Measurements from ENCODE around the gene TNIK. TPM values are rescaled to one million over a fixed set of nuclear protein-coding genes. Genes with fewer than 3 reads are reported as not detected.

TNIK gene
- total and polyA plus RNA-seq, 2 experiments from 2014 or later: 14.6 to 34.3 TPM

GRCh38 chr3:171169866-171170265 lies 290.3 kb downstream of the TNIK start:
- no peak for TF ChIP-seq CREB1 (CRISPR knock-in tag; IDR thresholded peaks at IDR 0.05; ENCODE audit: low read depth)
- no peak for TF ChIP-seq ZNF331 (CRISPR knock-in tag; IDR thresholded peaks at IDR 0.05; ENCODE audit: low read depth)
- TF ChIP-seq, protein P1, sequence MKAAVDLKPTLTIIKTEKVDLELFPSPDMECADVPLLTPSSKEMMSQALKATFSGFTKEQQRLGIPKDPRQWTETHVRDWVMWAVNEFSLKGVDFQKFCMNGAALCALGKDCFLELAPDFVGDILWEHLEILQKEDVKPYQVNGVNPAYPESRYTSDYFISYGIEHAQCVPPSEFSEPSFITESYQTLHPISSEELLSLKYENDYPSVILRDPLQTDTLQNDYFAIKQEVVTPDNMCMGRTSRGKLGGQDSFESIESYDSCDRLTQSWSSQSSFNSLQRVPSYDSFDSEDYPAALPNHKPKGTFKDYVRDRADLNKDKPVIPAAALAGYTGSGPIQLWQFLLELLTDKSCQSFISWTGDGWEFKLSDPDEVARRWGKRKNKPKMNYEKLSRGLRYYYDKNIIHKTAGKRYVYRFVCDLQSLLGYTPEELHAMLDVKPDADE (IDR thresholded peaks at IDR 0.05): no peak
- no peak for TF ChIP-seq STAT1 (IDR thresholded peaks at IDR 0.05; ENCODE audit: unreplicated experiment)
- TF ChIP-seq, protein P2, sequence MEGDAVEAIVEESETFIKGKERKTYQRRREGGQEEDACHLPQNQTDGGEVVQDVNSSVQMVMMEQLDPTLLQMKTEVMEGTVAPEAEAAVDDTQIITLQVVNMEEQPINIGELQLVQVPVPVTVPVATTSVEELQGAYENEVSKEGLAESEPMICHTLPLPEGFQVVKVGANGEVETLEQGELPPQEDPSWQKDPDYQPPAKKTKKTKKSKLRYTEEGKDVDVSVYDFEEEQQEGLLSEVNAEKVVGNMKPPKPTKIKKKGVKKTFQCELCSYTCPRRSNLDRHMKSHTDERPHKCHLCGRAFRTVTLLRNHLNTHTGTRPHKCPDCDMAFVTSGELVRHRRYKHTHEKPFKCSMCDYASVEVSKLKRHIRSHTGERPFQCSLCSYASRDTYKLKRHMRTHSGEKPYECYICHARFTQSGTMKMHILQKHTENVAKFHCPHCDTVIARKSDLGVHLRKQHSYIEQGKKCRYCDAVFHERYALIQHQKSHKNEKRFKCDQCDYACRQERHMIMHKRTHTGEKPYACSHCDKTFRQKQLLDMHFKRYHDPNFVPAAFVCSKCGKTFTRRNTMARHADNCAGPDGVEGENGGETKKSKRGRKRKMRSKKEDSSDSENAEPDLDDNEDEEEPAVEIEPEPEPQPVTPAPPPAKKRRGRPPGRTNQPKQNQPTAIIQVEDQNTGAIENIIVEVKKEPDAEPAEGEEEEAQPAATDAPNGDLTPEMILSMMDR (conservative IDR thresholded peaks at IDR 0.05; ENCODE audit: low read depth in 2 of 2): no peak
- TF ChIP-seq EZH2 (IDR thresholded peaks at IDR 0.05; ENCODE audit: low read depth, unreplicated experiment): no peak
- TF ChIP-seq NANOG (IDR thresholded peaks at IDR 0.05; ENCODE audit: borderline replicate concordance): no peak
- TF ChIP-seq POLR2AphosphoS5 (IDR thresholded peaks at IDR 0.05; ENCODE audit: low read depth): no peak
- TF ChIP-seq ZNF114 (CRISPR knock-in tag; IDR thresholded peaks at IDR 0.05): no peak
- TF ChIP-seq, protein P3, sequence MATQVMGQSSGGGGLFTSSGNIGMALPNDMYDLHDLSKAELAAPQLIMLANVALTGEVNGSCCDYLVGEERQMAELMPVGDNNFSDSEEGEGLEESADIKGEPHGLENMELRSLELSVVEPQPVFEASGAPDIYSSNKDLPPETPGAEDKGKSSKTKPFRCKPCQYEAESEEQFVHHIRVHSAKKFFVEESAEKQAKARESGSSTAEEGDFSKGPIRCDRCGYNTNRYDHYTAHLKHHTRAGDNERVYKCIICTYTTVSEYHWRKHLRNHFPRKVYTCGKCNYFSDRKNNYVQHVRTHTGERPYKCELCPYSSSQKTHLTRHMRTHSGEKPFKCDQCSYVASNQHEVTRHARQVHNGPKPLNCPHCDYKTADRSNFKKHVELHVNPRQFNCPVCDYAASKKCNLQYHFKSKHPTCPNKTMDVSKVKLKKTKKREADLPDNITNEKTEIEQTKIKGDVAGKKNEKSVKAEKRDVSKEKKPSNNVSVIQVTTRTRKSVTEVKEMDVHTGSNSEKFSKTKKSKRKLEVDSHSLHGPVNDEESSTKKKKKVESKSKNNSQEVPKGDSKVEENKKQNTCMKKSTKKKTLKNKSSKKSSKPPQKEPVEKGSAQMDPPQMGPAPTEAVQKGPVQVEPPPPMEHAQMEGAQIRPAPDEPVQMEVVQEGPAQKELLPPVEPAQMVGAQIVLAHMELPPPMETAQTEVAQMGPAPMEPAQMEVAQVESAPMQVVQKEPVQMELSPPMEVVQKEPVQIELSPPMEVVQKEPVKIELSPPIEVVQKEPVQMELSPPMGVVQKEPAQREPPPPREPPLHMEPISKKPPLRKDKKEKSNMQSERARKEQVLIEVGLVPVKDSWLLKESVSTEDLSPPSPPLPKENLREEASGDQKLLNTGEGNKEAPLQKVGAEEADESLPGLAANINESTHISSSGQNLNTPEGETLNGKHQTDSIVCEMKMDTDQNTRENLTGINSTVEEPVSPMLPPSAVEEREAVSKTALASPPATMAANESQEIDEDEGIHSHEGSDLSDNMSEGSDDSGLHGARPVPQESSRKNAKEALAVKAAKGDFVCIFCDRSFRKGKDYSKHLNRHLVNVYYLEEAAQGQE (IDR thresholded peaks at IDR 0.05; ENCODE audit: unreplicated experiment): no peak
- TF ChIP-seq, protein P4, sequence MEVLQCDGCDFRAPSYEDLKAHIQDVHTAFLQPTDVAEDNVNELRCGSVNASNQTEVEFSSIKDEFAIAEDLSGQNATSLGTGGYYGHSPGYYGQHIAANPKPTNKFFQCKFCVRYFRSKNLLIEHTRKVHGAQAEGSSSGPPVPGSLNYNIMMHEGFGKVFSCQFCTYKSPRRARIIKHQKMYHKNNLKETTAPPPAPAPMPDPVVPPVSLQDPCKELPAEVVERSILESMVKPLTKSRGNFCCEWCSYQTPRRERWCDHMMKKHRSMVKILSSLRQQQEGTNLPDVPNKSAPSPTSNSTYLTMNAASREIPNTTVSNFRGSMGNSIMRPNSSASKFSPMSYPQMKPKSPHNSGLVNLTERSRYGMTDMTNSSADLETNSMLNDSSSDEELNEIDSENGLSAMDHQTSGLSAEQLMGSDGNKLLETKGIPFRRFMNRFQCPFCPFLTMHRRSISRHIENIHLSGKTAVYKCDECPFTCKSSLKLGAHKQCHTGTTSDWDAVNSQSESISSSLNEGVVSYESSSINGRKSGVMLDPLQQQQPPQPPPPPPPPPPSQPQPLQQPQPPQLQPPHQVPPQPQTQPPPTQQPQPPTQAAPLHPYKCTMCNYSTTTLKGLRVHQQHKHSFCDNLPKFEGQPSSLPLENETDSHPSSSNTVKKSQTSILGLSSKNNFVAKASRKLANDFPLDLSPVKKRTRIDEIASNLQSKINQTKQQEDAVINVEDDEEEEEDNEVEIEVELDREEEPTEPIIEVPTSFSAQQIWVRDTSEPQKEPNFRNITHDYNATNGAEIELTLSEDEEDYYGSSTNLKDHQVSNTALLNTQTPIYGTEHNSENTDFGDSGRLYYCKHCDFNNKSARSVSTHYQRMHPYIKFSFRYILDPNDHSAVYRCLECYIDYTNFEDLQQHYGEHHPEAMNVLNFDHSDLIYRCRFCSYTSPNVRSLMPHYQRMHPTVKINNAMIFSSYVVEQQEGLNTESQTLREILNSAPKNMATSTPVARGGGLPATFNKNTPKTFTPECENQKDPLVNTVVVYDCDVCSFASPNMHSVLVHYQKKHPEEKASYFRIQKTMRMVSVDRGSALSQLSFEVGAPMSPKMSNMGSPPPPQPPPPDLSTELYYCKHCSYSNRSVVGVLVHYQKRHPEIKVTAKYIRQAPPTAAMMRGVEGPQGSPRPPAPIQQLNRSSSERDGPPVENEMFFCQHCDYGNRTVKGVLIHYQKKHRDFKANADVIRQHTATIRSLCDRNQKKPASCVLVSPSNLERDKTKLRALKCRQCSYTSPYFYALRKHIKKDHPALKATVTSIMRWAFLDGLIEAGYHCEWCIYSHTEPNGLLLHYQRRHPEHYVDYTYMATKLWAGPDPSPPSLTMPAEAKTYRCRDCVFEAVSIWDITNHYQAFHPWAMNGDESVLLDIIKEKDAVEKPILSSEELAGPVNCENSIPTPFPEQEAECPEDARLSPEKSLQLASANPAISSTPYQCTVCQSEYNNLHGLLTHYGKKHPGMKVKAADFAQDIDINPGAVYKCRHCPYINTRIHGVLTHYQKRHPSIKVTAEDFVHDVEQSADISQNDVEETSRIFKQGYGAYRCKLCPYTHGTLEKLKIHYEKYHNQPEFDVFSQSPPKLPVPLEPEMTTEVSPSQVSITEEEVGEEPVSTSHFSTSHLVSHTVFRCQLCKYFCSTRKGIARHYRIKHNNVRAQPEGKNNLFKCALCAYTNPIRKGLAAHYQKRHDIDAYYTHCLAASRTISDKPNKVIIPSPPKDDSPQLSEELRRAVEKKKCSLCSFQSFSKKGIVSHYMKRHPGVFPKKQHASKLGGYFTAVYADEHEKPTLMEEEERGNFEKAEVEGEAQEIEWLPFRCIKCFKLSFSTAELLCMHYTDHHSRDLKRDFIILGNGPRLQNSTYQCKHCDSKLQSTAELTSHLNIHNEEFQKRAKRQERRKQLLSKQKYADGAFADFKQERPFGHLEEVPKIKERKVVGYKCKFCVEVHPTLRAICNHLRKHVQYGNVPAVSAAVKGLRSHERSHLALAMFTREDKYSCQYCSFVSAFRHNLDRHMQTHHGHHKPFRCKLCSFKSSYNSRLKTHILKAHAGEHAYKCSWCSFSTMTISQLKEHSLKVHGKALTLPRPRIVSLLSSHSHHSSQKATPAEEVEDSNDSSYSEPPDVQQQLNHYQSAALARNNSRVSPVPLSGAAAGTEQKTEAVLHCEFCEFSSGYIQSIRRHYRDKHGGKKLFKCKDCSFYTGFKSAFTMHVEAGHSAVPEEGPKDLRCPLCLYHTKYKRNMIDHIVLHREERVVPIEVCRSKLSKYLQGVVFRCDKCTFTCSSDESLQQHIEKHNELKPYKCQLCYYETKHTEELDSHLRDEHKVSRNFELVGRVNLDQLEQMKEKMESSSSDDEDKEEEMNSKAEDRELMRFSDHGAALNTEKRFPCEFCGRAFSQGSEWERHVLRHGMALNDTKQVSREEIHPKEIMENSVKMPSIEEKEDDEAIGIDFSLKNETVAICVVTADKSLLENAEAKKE (CRISPR knock-in tag; IDR thresholded peaks at IDR 0.05): no peak
- TF ChIP-seq JUNB (IDR thresholded peaks at IDR 0.05; ENCODE audit: unreplicated experiment): no peak
- no peak for TF ChIP-seq EZH2phosphoT487 (IDR thresholded peaks at IDR 0.05; ENCODE audit: unreplicated experiment)
- no peaks in the 10 kb centered on the region for H3K27me3 ChIP-seq (ENCODE audit: insufficient read depth)
- no peaks in the 10 kb centered on the region for H3F3A ChIP-seq (replicated peaks; ENCODE audit: low read depth)
- DNase-seq (ENCODE audit: low spot score) (no peak), ATAC-seq (no peak)
- Mint-ChIP-seq H3K27ac (no peak overlapping the region), H3K27me3 (ENCODE audit: insufficient read depth, low read depth, poor library complexity) (peaks cover 1% of the 10 kb centered on the region), H3K4me1 (peaks cover 34% of the 10 kb centered on the region), H3K4me3 (no peak overlapping the region), H3K9me3 (no peaks in the 10 kb centered on the region; the same call in 1 of the 3 replicates), H3K36me3 (ENCODE audit: low read depth) (peaks cover 27% of the 10 kb centered on the region)
- no peak overlapping the region for H3K4me2 ChIP-seq
- no peaks in the 10 kb centered on the region for H4K20me1 ChIP-seq (replicated peaks; ENCODE audit: insufficient read depth)
- no peak overlapping the region for H3K27ac ChIP-seq (ENCODE audit: low read depth)
- no peak overlapping the region for H2AFZ ChIP-seq
- H3K79me2 ChIP-seq (replicated peaks; ENCODE audit: insufficient read depth): no peaks in the 10 kb centered on the region
- H3K36me3 ChIP-seq (ENCODE audit: insufficient read depth): no peaks in the 10 kb centered on the region
- H3K9me2 ChIP-seq (ENCODE audit: insufficient read depth): no peaks in the 10 kb centered on the region
- H3K4me3 ChIP-seq: no peak overlapping the region
- H3K4me1 ChIP-seq (ENCODE audit: insufficient read depth): peaks cover 18% of the 10 kb centered on the region
